HepG2 (cell line): ENCODE results near the gene DOK4. TPM values are rescaled to one million over a fixed set of nuclear protein-coding genes. Genes with fewer than 3 reads are reported as not detected.
"Not testable (repeated sequence)": the region's sequence is repeated elsewhere in the genome, so short reads cannot be mapped to it uniquely, and the experiment has no call there.

ENCODE experiments used
- ATAC-seq: fragments of 200-7000 bp; cut with Tn5 transposase; 3 replicates; pipeline ENCODE4 v1.9.1; 2020; ENCODE audit warnings: mild to moderate bottlenecking, moderate library complexity
- BruUV-seq: library from RNA; stranded (reverse); fragments of 400-500 nt; replicated peaks from 2 replicates; lab custom pipeline; 2021; lab: Mats Ljungman, UMichigan
- CTCF ChIA-PET: fragments of 300-600 bp; formaldehyde crosslinking; extraction: SDS; loops from one replicate; lab custom pipeline; 2021; ENCODE audit warnings: low total read pairs, inconsistent platforms, low intra/inter-chr PET ratio; lab: Yijun Ruan, JAX
- POLR2A ChIA-PET: fragments of 350-600 bp; sonication (Branson Sonifier 250); formaldehyde crosslinking; loops from one replicate; lab custom pipeline; 2020; ENCODE audit warnings: antibody characterized with exemption, inconsistent platforms; lab: Yijun Ruan, JAX
- DNase-seq: peaks from one replicate; pipeline ENCODE4 v3.0.0-alpha.2; 2015; ENCODE audit warnings: low spot score
- FAIRE-seq: peaks from 3 replicates; lab custom pipeline; 2011; peaks lifted over from hg19 to GRCh38; lab: Jason Lieb, UNC
- H2AFZ ChIP-seq: one replicate; pipeline ENCODE4 v1.6.1; 2011; ENCODE audit warnings: low read length, inconsistent platforms
- H3K27ac ChIP-seq: fragments of 300-600 bp; 3 replicates; pipeline ENCODE4 v1.8.0; 2011; ENCODE audit warnings: mixed run types, mild to moderate bottlenecking, mixed read lengths, low read length, inconsistent platforms; ENCODE audit not compliant: insufficient read depth; ENCODE audit errors: extremely low read length
- H3K27me3 ChIP-seq, 2 experiments: fragments of 200-600 bp in 1 of 2; 2 replicates in 1 of 2; 3 replicates in 1 of 2; pipeline versions ENCODE4 v1.6.0 to v1.8.0; 2011; ENCODE audit warnings: low read length in 2 of 2, mild to moderate bottlenecking in 2 of 2, moderate library complexity in 2 of 2, inconsistent platforms in 1 of 2; ENCODE audit not compliant: insufficient read depth in 2 of 2, control insufficient read depth in 1 of 2
- H3K36me3 ChIP-seq, 2 experiments: fragments of 200-600 bp in 1 of 2; replicated peaks in 1 of 2; 2 replicates in 1 of 2; 3 replicates in 1 of 2; pipeline versions ENCODE4 v1.5.1 to v1.8.0; 2011; ENCODE audit warnings: low read length in 2 of 2, inconsistent platforms in 1 of 2; ENCODE audit not compliant: insufficient read depth in 2 of 2, control insufficient read depth in 1 of 2
- H3K4me1 ChIP-seq: 2 replicates; pipeline ENCODE4 v1.5.1; 2012; ENCODE audit warnings: low read length, inconsistent platforms; ENCODE audit not compliant: insufficient read depth
- H3K4me2 ChIP-seq: 2 replicates; pipeline ENCODE4 v1.6.0; 2011; ENCODE audit warnings: low read depth, low read length, inconsistent platforms
- H3K4me3 ChIP-seq, 3 experiments: fragments of 200-600 bp in 1 of 3; sonication (generic), shearing (Covaris generic) in 1 of 3; replicated peaks in 1 of 3; 2 replicates each; pipeline ENCODE4 v1.5.1; 2011 to 2016; ENCODE audit warnings: low read length in 3 of 3, inconsistent platforms in 2 of 3, low read depth in 2 of 3, mild to moderate bottlenecking in 2 of 3, control low read depth in 1 of 3, mixed read lengths in 1 of 3; ENCODE audit not compliant: insufficient read depth in 1 of 3
- H3K79me2 ChIP-seq: one replicate; pipeline ENCODE4 v1.6.1; 2011; ENCODE audit warnings: low read length, inconsistent platforms; ENCODE audit not compliant: insufficient read depth
- H3K9ac ChIP-seq: 2 replicates; pipeline ENCODE4 v1.6.0; 2011; ENCODE audit warnings: mild to moderate bottlenecking, low read depth, low read length, inconsistent platforms; ENCODE audit not compliant: insufficient read depth
- H3K9me3 ChIP-seq: 2 replicates; pipeline ENCODE4 v1.5.1; 2012; ENCODE audit warnings: mild to moderate bottlenecking, low read length
- H4K20me1 ChIP-seq: 2 replicates; pipeline ENCODE4 v1.6.0; 2011; ENCODE audit warnings: inconsistent platforms, mild to moderate bottlenecking, low read length, moderate library complexity; ENCODE audit not compliant: insufficient read depth
- HNF4G ChIP-seq, 2 experiments: sonication (generic) in 1 of 2; formaldehyde crosslinking in 1 of 2; IDR thresholded peaks; 2 replicates each; pipeline versions ENCODE4 v1.4.0 to v1.6.1; 2011 to 2020; ENCODE audit warnings: borderline replicate concordance in 2 of 2, low read depth in 2 of 2, mild to moderate bottlenecking in 2 of 2, low read length in 1 of 2, missing genetic modification reagents in 1 of 2, moderate library complexity in 1 of 2
- RXRB ChIP-seq: IDR thresholded peaks from 2 replicates; pipeline ENCODE4 v1.6.1; 2016; ENCODE audit warnings: borderline replicate concordance, missing genetic modification reagents, missing compliant biosample characterization
- STAG1 ChIP-seq: sonication (generic); formaldehyde crosslinking; IDR thresholded peaks from 2 replicates; pipeline ENCODE4 v1.4.0; 2020; ENCODE audit warnings: missing genetic modification reagents
- ZNF350 ChIP-seq: sonication (generic); formaldehyde crosslinking; IDR thresholded peaks from 2 replicates; pipeline ENCODE4 v1.4.0; 2020; ENCODE audit warnings: mild to moderate bottlenecking, low read depth, missing genetic modification reagents, borderline replicate concordance
- WGBS: methylation state at CpG from one replicate; pipeline ENCODE4 v1.1.6; 2017; ENCODE audit warnings: low lambda C conversion rate; 5-methylcytosine and 5-hydroxymethylcytosine counted together
- in situ Hi-C: cut with HindIII; loops from 2 replicates; pipeline ENCODE4 v1.10.0; 2017; ENCODE audit warnings: low pct_unique_long_range_greater_than_20kb; ENCODE audit not compliant: extremely low pct_ligation_motif_present
- intact Hi-C: fragments of 100-400 bp; cut with micrococcal nuclease; formaldehyde crosslinking; loops from one replicate; pipeline ENCODE4 v1.10.0; 2022; ENCODE audit not compliant: unreplicated experiment
- polyA plus RNA-seq, 8 experiments: library from polyadenylated mRNA; depleted of rRNA in 3 of 8; stranded (reverse) in 7 of 8; unstranded in 1 of 8; fragments of >200 nt; fragmentation: Illumina TruSeq in 4 of 8; extraction: Trizol in 4 of 8; gene quantifications; 2 replicates each; pipeline versions ENCODE4 v1.2.1 to v1.2.3, GENCODE V29; 2011 to 2016; ENCODE audit warnings: low read depth in 4 of 8, missing spikeins in 1 of 8, mixed read lengths in 1 of 8; ENCODE audit not compliant: insufficient read depth in 1 of 8
- total RNA-seq, 5 experiments: library from RNA; depleted of rRNA; stranded (reverse); fragments of >200 nt; fragmentation: Illumina TruSeq; extraction: Trizol; gene quantifications; 2 replicates each; pipeline ENCODE4 v1.2.3, GENCODE V29; 2016; ENCODE audit warnings: low read depth in 1 of 5
- TF ChIP-seq, protein P1 (sequence below): sonication (generic); formaldehyde crosslinking; IDR thresholded peaks from 2 replicates; pipeline ENCODE4 v1.5.0; 2020; ENCODE audit warnings: mild to moderate bottlenecking, missing genetic modification reagents
- TF ChIP-seq, protein P2 (sequence below): sonication (generic); formaldehyde crosslinking; IDR thresholded peaks from 2 replicates; pipeline ENCODE4 v1.5.0; 2020; ENCODE audit warnings: mild to moderate bottlenecking, missing genetic modification reagents, moderate library complexity

DOK4 gene
- total and polyA plus RNA-seq, 2 of the 13 experiments (the other 11 are each of a cell fraction or from before 2014, with no cell fraction given) = 52.7 to 70.0 TPM

DNA sequence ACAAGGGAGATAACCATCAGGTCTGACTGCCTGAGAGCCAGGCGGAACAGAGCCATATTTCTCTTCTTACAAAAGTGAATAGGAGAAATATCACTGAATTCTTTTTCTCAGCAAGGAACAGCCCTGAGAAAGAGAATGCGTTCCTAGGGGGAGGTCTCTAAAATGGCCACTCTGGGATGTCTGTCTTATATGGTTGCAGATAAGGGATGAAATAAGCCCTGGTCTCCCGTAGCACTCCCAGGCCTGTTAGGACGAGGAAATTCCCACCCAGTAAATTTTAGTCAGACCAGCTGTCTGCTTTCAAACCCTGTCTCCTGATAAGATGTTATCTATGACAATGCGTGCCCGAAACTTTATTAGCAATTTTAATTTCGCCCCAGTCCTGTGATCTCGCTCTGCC lies 46.3 kb downstream of the DOK4 start:
- H3K4me3 ChIP-seq, H3K27ac ChIP-seq, in situ Hi-C loops, intact Hi-C loops, H2AFZ ChIP-seq, POLR2A ChIA-PET, FAIRE-seq, H3K27me3 ChIP-seq, H3K79me2 ChIP-seq, DNase-seq, CTCF ChIA-PET, ATAC-seq, H3K9me3 ChIP-seq, H4K20me1 ChIP-seq, BruUV-seq, H3K9ac ChIP-seq, H3K4me2 ChIP-seq: not testable (repeated sequence)
- Histone ChIP-seq H3K36me3 (peaks cover 16 to 27% of the 10 kb centered on the region in 2 experiments), H3K4me1 (peaks cover 16% of the 10 kb centered on the region)
- WGBS = 97% methylated on average over 8 of the region's 8 CpGs

DNA sequence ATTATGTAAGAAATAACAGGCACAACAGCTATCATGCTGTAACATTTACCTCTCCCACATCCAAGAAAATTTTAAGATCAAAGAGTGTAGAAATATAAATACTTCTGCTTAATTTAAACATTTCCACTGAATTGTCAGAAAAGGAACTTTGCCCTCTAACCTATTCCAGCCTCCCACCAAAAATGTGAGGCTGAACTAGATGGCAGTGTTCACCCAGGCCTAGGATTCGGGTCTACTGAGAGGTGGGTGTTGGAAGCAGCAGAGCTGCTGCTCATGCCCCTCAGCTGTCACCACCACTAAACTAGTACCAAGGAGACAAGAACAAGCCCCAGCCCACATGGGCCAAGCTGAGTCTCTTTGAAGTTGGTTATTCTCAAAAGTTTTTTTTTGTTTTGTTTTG lies 50.5 kb downstream of the DOK4 start:
- H3K27me3 ChIP-seq = no peaks in the 10 kb centered on the region
- H3K4me3 ChIP-seq = no peak overlapping the region
- POLR2A ChIA-PET = interaction anchor here (0.7 to 1.7 kb wide), 2 partner anchors 11 to 344 kb away, joined by 3 to 11 read pairs; partner anchors contain the start of genes CIAPIN1 and COQ9
- no peaks in the 10 kb centered on the region for H3K9me3 ChIP-seq
- CTCF ChIA-PET = no interaction called here
- WGBS = 88% methylated on average over 1 of the region's 1 CpG
- FAIRE-seq (no peak), ATAC-seq (peak; percentile 44; the same call in 2 of the 3 replicates), DNase-seq (no peak)
- H3K36me3 ChIP-seq = peaks cover 27 to 67% of the 10 kb centered on the region in 2 experiments
- H4K20me1 ChIP-seq = no peaks in the 10 kb centered on the region
- intact Hi-C loops = no loop called here
- in situ Hi-C loops = no loop called here
- no peak overlapping the region for H2AFZ ChIP-seq
- H3K4me1 ChIP-seq = peaks cover 16% of the 10 kb centered on the region
- no peak overlapping the region for H3K9ac ChIP-seq
- TF ChIP-seq, protein P1, sequence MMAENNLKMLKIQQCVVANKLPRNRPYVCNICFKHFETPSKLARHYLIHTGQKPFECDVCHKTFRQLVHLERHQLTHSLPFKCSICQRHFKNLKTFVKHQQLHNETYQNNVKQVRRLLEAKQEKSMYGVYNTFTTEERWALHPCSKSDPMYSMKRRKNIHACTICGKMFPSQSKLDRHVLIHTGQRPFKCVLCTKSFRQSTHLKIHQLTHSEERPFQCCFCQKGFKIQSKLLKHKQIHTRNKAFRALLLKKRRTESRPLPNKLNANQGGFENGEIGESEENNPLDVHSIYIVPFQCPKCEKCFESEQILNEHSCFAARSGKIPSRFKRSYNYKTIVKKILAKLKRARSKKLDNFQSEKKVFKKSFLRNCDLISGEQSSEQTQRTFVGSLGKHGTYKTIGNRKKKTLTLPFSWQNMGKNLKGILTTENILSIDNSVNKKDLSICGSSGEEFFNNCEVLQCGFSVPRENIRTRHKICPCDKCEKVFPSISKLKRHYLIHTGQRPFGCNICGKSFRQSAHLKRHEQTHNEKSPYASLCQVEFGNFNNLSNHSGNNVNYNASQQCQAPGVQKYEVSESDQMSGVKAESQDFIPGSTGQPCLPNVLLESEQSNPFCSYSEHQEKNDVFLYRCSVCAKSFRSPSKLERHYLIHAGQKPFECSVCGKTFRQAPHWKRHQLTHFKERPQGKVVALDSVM = peak; percentile 74
- TF ChIP-seq, protein P2, sequence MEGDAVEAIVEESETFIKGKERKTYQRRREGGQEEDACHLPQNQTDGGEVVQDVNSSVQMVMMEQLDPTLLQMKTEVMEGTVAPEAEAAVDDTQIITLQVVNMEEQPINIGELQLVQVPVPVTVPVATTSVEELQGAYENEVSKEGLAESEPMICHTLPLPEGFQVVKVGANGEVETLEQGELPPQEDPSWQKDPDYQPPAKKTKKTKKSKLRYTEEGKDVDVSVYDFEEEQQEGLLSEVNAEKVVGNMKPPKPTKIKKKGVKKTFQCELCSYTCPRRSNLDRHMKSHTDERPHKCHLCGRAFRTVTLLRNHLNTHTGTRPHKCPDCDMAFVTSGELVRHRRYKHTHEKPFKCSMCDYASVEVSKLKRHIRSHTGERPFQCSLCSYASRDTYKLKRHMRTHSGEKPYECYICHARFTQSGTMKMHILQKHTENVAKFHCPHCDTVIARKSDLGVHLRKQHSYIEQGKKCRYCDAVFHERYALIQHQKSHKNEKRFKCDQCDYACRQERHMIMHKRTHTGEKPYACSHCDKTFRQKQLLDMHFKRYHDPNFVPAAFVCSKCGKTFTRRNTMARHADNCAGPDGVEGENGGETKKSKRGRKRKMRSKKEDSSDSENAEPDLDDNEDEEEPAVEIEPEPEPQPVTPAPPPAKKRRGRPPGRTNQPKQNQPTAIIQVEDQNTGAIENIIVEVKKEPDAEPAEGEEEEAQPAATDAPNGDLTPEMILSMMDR (CRISPR knock-in tag) = peak; percentile 45
- TF ChIP-seq HNF4G (IDR thresholded peaks at IDR 0.05; ENCODE audit: borderline replicate concordance, low read depth, low read length) (0 out of 2 replicates have a peak, but pooled peaks have one; percentile 20), HNF4G (CRISPR knock-in tag; IDR thresholded peaks at IDR 0.05; ENCODE audit: borderline replicate concordance, low read depth) (no peak), ZNF350 (CRISPR knock-in tag) (no peak), RXRB (CRISPR knock-in tag) (no peak), STAG1 (peak; percentile 50)
- H3K27ac ChIP-seq = no peak overlapping the region
- BruUV-seq = no TSS peak
- H3K79me2 ChIP-seq = no peaks in the 10 kb centered on the region
- no peak overlapping the region for H3K4me2 ChIP-seq
